GM19099 (cell line): Measurements from ENCODE around the gene GBA3.

Experiments used
- POLR2A ChIP-seq: IDR thresholded peaks from 3 replicates; pipeline ENCODE4 v1.6.1; 2011; ENCODE audit warnings: low read depth; ENCODE audit not compliant: insufficient read length; ENCODE audit errors: extremely low read depth

The GBA3 gene

DNA sequence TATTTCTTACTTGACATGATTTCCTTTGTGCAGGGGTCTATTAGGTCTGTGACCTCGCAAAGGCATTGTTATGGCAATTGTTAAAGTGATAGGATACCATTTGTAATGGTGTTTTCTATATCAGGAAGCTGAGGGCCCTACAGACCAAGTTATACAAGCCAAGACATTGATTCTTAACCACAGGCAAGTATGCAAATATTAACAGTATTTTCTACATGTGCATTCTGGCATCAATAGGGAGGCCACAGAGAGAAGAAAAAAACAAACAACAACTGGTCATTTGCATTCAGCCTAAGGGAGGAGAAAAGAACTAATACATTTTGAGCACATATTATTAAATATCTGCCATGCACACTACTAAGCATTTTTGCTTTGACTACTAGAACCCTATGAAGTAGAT, 28.5 kb downstream of the GBA3 start:
- TF ChIP-seq POLR2A: no peak

DNA sequence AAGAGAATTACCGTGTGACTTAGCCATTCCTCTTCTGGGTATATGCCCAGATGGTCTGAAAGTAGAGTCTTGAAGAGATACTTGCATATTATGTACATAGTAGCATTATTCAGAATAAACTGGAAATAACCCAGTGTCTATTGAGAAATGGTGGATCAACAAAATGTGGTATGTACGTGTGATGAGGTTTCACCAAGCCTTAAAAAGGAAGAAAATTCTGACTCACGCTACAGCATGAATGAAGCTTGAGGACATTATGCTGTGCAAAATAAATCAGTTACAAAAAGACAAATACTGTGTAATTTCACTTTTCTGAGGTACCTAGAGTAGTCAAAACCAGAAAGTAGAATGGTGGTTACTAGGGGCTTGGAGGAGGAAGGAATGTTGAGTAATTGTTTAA, 37.3 kb downstream of the GBA3 start:
- no peak for TF ChIP-seq POLR2A

DNA sequence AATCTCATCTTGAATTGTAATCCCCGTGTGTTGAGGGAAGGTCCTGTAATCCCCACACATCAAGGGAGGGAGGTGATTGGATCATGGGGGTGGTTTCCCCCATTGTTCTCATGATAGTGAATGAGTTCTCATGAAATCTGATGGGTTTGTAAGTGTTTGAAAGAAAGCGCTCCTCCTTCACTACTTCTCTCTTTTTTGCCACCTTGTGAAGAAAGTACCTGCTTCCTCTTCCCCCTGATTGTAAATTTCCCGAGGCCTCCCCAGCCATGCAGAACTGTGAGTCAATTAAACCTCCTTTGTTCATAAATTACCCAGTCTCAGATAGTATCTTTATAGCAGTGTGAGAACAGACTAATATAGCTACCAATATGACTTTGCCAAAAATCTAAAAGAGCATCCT, 41.1 kb downstream of the GBA3 start:
- no peak for TF ChIP-seq POLR2A

DNA sequence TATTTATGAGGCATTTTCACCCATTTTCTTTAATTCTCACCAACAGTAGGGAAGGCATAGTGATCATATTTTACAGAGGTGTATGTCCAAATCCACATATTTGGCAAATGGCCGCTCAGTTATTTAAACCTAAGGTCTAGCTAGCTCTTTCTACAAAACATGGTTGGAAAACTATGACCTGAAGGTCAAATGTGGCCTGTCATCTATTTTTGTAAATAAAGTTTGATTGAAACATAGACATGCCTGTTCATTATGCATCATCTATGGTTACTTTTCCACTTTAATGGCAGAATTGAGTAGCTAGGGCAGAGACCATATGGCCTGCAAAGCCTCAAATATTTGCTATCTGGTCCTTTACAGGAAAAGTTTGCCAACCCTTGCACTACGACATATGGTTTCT, 44.2 kb downstream of the GBA3 start:
- no peak for TF ChIP-seq POLR2A

DNA sequence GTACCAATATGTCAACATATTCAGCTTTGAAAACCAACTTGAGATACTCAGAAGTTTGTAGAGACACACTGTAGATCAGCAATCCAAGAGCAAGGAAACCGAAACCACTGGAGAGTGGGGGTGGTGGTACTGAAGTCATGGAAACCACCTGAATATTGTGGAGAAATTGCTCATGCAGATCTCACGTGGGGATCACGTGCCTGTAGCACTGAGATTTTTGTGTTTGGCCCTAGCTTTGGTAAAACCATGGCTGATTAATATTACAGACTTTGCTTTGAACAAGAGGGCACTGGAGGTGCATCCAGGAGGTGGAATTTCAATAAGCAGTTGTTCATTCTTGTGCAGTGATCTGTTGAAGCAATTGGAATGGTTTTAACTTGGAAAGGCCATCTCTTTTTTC, 47.2 kb downstream of the GBA3 start:
- TF ChIP-seq POLR2A: no peak

DNA sequence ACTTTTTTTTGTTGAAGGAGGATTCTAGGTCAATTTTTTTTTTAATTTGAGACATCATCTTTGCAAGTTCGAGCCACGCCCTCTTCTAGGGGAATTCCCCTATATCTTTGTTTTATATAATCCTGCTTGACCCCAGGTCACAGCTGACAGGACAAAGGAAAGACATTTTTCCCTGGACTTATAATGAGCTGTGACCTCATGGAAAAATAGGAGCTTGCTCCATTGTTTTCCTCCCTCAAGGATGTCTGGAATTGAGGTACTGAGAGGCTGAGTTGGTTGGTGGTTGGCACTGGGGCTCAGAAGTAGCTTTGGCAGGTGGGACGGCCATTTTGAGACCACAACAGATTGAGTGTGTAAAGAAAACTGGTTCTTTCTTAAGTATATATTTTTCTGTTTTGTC, 49.0 kb downstream of the GBA3 start:
- TF ChIP-seq POLR2A: no peak

DNA sequence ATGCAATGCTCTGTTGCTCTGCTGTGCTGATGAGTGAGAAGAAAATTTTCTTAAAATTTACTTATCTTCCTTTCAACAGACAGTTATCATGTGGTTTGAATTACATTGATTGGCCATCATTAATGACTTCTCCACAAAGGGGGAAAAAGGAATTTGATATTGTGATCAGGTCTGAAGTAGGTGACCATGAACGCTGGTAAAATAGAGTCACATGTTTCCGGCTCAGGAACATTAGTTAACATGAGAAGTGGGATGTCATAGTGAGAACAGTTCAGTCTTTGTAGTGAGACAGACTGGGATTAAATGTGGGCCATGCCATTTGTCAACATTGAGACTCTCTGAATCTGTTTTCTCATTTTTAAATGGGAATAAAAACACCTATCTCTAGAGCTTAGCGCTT, 50.6 kb downstream of the GBA3 start:
- TF ChIP-seq POLR2A: no peak

DNA sequence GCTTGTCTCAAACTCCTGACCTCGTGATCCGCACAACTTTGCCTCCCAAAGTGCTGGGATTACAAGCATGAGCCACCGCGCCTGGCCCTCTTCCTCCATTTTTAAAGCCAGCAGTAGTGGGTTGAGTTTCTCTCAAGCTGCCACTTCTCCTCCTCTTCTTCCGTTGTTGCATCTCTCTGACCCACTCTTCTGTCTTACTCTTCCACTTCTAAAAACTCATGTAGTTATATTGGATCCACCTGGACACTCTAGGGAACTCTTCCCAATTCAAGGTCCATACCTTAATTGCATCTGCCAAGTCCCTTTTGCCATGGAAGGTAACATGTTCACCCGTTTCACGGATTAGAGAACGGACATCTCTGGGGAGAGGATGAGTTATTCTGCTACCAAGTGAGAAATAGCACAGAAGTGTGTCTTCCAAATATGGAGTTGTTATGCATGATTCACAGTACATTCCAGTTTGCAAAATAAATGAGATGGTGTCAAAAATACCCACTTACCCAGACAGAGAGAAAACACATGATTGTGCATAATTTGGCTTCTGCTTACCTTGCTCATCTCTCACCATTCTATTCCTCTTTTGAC, 51.8 kb downstream of the GBA3 start:
- TF ChIP-seq POLR2A: no peak

DNA sequence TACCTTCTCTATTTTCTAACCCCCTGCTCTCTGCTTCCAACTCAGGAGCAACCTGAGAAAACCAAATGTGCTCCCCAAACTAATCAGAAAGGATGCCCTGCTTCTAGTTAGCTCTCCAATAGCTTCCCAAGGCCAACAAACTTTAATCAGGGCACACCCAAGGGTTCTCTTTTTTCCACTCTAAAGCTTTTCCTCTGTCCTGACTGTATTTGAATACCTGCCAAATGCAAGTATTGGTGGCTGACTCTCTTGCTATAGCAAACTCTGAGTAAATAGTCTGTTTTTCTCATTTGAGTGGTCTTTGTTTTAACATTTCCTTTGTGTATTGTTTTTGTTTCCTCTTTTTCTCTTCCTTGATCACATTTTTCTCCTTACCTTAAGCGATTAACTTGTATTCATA, 52.5 kb downstream of the GBA3 start:
- no peak for TF ChIP-seq POLR2A

DNA sequence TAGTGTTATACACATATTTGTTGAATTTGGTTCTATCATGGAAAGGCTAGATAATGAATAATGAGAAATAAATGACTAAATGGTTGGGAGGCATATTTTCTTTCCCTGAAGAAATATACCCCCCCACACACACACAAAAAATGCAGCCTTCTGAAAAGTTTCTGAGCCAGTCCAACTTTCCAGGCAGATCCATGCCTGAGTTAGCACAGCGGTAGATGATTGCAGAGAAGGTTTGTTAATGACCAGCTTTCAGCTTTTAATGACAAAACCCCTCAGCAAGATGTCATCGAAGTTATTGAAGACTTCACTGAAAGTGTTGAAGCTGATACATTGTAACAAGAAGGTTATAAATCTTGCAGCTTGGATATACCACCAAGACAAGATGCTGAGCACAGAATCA, 61.4 kb downstream of the GBA3 start:
- no peak for TF ChIP-seq POLR2A

DNA sequence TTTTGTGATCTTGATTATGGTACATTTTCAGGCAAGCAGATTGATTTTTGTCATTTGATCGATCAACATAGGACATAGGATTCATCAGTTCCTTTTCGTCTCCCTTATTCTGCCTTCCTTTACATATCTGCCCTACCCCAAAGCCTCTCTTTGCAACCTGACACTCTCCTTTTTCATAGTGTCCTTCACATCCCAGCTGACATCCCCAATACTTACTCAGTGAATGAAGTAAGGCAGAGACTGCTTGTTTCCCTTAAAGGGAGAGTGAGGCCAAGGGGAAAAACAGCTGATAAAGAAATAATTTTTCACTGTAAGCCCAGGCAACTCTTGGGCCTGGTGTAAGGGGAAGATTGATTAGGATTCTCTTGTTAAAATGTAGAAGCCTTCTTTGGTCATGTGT, 69.8 kb downstream of the GBA3 start:
- TF ChIP-seq POLR2A: no peak

DNA sequence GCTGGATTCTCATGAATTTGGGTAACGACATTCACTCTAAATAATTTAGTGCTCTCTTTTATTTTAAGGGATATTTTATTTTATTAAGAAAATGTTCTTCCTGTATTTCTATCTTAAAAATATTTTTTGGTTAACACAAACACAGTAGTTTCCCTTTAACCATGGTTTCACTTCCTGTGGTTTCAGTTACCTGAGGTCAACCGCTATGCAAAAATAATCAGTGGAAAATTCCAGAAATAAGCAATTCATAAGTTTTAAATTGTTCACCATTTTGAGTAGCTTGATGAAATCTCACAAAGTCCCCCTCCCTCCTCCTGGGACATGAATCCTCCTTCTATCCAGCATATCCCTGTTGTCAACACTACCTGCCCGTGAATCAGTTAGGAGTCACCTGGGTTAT, 71.4 kb downstream of the GBA3 start:
- TF ChIP-seq POLR2A: no peak

DNA sequence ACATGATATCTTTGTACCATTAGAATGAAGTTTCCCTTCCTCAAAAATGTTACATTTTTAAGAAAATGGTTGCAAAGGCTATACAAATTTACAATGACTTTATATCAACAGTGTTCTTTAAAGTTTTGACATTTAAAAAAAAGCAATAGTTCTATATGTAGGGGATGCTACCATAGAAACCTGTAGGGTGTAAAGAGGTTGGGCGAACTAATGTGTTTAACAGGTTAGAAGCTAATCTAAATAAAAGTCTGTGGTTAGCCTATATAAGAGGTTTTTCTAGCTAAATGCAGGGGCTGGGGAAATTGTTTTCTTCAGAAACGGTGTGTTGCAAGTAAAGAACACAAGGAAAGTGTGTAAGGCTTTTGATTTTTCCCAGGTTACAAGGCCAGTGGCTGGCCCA, 73.3 kb downstream of the GBA3 start:
- no peak for TF ChIP-seq POLR2A

DNA sequence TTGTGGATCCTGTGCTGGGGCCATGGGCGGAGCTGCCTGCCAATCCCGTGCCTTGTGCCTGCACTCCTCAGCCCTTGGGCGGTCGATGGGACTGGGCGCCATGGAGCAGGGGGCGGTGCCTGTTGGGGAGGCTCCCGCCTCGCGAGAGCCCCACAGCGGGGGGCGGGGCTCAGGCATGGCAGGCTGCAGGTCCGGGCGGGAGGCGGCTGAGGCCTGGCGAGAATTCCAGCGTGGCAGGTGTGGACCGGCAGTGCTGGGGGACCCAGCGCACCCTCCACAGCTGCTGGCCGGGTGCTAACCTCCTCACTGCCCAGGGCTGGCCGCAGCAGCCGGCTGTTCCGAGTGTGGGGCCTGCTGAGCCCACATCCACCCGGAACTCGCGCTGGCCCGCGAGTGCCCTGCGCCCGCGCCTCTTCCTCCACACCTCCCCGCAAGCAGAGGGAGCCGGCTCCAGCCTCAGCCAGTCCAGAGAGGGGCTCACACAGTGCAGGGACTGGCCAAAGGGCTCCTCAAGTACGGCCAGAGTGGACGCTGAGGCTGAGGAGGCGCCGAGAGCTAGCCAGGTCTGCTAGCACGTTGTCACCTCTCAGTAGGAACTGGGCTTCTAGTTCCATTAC, 85.9 kb downstream of the GBA3 start:
- no peak for TF ChIP-seq POLR2A

DNA sequence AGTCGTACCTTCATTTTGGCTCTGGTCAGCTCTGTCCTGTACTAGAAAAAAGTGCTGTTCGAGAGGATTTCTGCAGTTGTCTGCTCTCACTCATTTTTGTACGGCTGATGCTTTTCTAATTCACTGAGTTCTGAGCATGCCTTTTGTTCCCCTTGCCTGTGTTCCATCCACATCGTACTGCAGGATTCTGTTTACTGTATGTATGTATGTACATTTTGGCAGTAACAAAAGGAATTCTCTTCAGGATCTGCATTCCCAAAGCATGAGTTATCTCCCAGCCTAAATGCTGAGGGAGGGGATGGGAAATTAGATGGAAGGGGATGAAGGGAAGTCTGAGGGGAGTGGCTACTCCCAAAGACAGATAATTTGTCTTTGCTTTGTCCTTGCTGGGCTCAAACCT, 87.6 kb downstream of the GBA3 start:
- no peak for TF ChIP-seq POLR2A

DNA sequence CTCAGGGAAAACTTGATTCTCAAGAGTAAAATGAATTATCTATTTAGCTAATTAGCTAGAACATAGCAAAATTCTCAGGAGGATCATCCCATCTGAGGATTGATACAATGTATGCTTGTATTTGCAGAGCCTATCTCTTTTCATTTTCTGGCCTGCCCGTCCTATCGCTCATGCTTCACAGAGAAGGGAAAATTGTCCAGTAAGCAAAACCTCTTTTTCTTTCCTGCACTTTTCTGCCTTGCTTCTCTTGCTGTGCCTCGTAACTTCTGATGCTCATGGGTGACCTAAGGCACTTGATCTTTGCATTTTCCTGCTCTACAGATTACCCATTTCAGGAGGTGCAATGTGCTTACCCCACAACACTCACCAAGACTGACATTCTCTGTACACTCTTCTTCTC, 88.1 kb downstream of the GBA3 start:
- no peak for TF ChIP-seq POLR2A

DNA sequence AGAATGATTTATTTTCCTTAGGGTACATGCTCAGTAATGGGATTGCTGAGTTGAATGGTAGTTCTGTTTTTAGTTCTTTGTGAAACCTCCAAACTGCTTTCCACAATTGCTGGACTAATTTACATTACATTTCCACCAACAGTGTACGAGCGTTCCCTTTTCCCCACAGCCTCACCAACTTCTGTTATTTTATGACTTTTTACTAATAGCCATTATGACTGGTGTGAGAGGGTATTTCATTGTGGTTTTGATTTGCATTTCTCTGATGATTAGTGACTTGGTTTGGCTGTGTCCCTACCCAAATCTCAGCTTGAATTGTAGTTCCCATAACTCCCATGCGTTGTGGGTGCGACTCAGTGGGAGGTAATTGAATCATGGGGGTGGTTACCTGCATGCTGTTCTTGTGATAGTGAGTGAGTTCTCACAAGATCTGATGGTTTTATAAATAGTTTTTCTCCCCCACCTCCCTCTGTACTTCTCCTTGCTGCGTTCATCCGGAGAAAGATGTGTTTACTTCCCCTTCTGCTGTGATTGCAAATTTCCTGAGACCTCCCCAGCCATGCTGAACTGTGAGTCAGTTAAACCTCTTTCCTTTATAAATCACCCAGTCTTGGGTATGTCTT, 95.1 kb downstream of the GBA3 start:
- TF ChIP-seq POLR2A: no peak

DNA sequence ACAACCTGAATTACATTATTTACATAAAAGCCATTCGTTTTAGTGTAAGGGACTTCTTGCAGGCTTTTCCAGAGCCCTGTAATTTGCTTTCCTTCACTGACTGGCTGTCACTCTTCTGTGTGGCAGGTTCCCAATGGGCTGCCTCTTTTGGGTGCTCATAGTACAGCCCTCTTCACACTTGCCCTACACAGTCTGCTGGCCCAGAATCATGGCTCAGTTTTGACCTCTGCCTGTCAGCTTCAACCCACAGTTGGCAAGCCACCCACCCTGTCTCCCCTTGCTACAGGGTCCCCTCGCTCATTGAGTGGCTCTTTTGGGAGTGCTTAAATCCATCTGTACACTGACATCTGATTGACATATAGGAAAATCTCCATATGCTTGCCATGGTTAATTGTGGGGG, 97.9 kb downstream of the GBA3 start:
- TF ChIP-seq POLR2A: no peak

DNA sequence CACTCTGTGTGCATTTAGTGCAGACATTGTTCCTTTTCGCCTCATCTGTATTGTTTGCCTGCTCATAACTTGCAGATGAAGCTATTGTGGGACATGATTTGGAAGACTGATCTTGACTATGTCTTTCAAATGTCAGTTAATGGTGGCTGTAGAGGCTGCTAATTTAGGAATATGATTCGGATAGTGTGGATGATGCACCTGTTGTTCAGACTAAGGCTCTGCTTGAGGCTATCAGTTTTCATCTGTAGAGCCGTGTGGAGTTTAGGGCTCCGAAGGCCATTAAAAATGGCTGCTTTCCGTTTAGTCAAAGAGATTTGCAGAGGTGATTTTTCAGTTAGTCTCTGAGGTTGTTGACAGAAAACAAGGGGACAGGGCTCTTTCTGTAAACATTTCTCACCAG, 102.0 kb downstream of the GBA3 start:
- no peak for TF ChIP-seq POLR2A
